Measurements from ENCODE around the gene ARID3A.

Gene ARID3A

GRCh38 chr19:896999-897398 is 28.8 kb upstream of the ARID3A start:
- H3K36me3 ChIP-seq (replicated peaks; ENCODE audit: insufficient read depth, low read length): no peaks in the 10 kb centered on the region
- H3K9me3 ChIP-seq (replicated peaks; ENCODE audit: insufficient read depth, low read length): no peaks in the 10 kb centered on the region
- H4K20me1 ChIP-seq (ENCODE audit: insufficient read depth, low read length): no peaks in the 10 kb centered on the region
- H3K9ac ChIP-seq (ENCODE audit: low read length): no peak overlapping the region
- H3K4me2 ChIP-seq (ENCODE audit: low read depth, low read length): no peak overlapping the region
- no peak overlapping the region for H2AFZ ChIP-seq (ENCODE audit: low read length)
- H3K27me3 ChIP-seq (replicated peaks; ENCODE audit: insufficient read depth, low read length): no peaks in the 10 kb centered on the region
- no peaks in the 10 kb centered on the region for H3F3A ChIP-seq (ENCODE audit: insufficient read depth, low read length)
- H3K79me2 ChIP-seq (ENCODE audit: low read length): peaks cover 6% of the 10 kb centered on the region
- H3K27ac ChIP-seq (ENCODE audit: low read length): no peak overlapping the region
- H3K4me3 ChIP-seq (ENCODE audit: low read length): no peak overlapping the region
- H3K4me1 ChIP-seq (ENCODE audit: low read length): no peaks in the 10 kb centered on the region
- no peak for DNase-seq
- no peak for TF ChIP-seq EZH2 (optimal IDR thresholded peaks at IDR 0.05; ENCODE audit: low read depth, low read length)
- TF ChIP-seq CTCF (IDR thresholded peaks at IDR 0.05; ENCODE audit: low read length): no peak
- no peak for TF ChIP-seq EZH2phosphoT487 (IDR thresholded peaks at IDR 0.05; ENCODE audit: low read length)
- H3K9me2 ChIP-seq (replicated peaks; ENCODE audit: insufficient read depth, low read length): no peaks in the 10 kb centered on the region

- H2AFZ ChIP-seq (ENCODE audit: low read length): no peak overlapping the region
- H3K27ac ChIP-seq (ENCODE audit: low read length): no peak overlapping the region
- H3K4me3 ChIP-seq (ENCODE audit: low read length): no peak overlapping the region
- no peaks in the 10 kb centered on the region for H3K27me3 ChIP-seq (replicated peaks; ENCODE audit: insufficient read depth, low read length)
- no peaks in the 10 kb centered on the region for H4K20me1 ChIP-seq (ENCODE audit: insufficient read depth, low read length)
- H3K4me2 ChIP-seq (ENCODE audit: low read depth, low read length): no peak overlapping the region
- H3K79me2 ChIP-seq (ENCODE audit: low read length): peaks cover under 1% of the 10 kb centered on the region
- no peaks in the 10 kb centered on the region for H3F3A ChIP-seq (ENCODE audit: insufficient read depth, low read length)
- H3K9me2 ChIP-seq (replicated peaks; ENCODE audit: insufficient read depth, low read length): no peaks in the 10 kb centered on the region
- no peaks in the 10 kb centered on the region for H3K9me3 ChIP-seq (replicated peaks; ENCODE audit: insufficient read depth, low read length)
- DNase-seq: no peak
- H3K9ac ChIP-seq (ENCODE audit: low read length): no peak overlapping the region
- TF ChIP-seq EZH2phosphoT487 (IDR thresholded peaks at IDR 0.05; ENCODE audit: low read length) (no peak), EZH2 (optimal IDR thresholded peaks at IDR 0.05; ENCODE audit: low read depth, low read length) (no peak), CTCF (IDR thresholded peaks at IDR 0.05; ENCODE audit: low read length) (no peak)
- H3K4me1 ChIP-seq (ENCODE audit: low read length): no peaks in the 10 kb centered on the region
- no peaks in the 10 kb centered on the region for H3K36me3 ChIP-seq (replicated peaks; ENCODE audit: insufficient read depth, low read length)
Observed at GRCh38 chr19:897442-898039, 28.3 kb upstream of the ARID3A start.

- Histone ChIP-seq H3K9me3 (replicated peaks; ENCODE audit: insufficient read depth, low read length) (no peaks in the 10 kb centered on the region), H3K27ac (ENCODE audit: low read length) (no peak overlapping the region), H3K4me2 (ENCODE audit: low read depth, low read length) (no peak overlapping the region), H3K36me3 (replicated peaks; ENCODE audit: insufficient read depth, low read length) (no peaks in the 10 kb centered on the region), H3K9ac (ENCODE audit: low read length) (no peak overlapping the region), H3K4me3 (ENCODE audit: low read length) (no peak overlapping the region), H3K27me3 (replicated peaks; ENCODE audit: insufficient read depth, low read length) (no peaks in the 10 kb centered on the region), H3F3A (ENCODE audit: insufficient read depth, low read length) (no peaks in the 10 kb centered on the region), H3K9me2 (replicated peaks; ENCODE audit: insufficient read depth, low read length) (no peaks in the 10 kb centered on the region), H4K20me1 (ENCODE audit: insufficient read depth, low read length) (no peaks in the 10 kb centered on the region), H2AFZ (ENCODE audit: low read length) (no peak overlapping the region), H3K4me1 (ENCODE audit: low read length) (no peaks in the 10 kb centered on the region), H3K79me2 (ENCODE audit: low read length) (no peaks in the 10 kb centered on the region)
- TF ChIP-seq EZH2phosphoT487 (IDR thresholded peaks at IDR 0.05; ENCODE audit: low read length): no peak
- no peak for TF ChIP-seq EZH2 (optimal IDR thresholded peaks at IDR 0.05; ENCODE audit: low read depth, low read length)
- no peak for TF ChIP-seq CTCF (IDR thresholded peaks at IDR 0.05; ENCODE audit: low read length)
- no peak for DNase-seq
Observed at GRCh38 chr19:898663-899062, 27.2 kb upstream of the ARID3A start.

Measured in MM.1S (cell line).